Bronchial epithelial cell (primary cell): Measurements from ENCODE around the gene PDE4C. TPM values are rescaled to one million over a fixed set of nuclear protein-coding genes. Genes with fewer than 3 reads are reported as not detected.

Experiments used
- DNase-seq: peaks from one replicate; pipeline ENCODE4 v3.0.0-alpha.2; 2010; ENCODE audit warnings: low read depth
- FAIRE-seq: peaks from 2 replicates; lab custom pipeline; 2011; peaks lifted over from hg19 to GRCh38; lab: Jason Lieb, UNC
- H3K27me3 ChIP-seq: 2 replicates; pipeline ENCODE4 v1.5.1; 2011; ENCODE audit warnings: low read length; ENCODE audit not compliant: control insufficient read depth, insufficient read depth
- H3K36me3 ChIP-seq: 2 replicates; pipeline ENCODE4 v1.5.1; 2011; ENCODE audit warnings: low read length; ENCODE audit not compliant: control insufficient read depth, insufficient read depth
- H3K4me3 ChIP-seq: 2 replicates; pipeline ENCODE4 v1.5.1; 2011; ENCODE audit warnings: mild to moderate bottlenecking, low read depth, low read length, control low read depth
- CTCF ChIP-seq: IDR thresholded peaks from 2 replicates; pipeline ENCODE4 v1.5.1; 2011; ENCODE audit warnings: mild to moderate bottlenecking, moderate library complexity, low read length, control low read depth, inconsistent platforms; ENCODE audit not compliant: insufficient read depth, severe bottlenecking
- total RNA-seq: library from RNA; depleted of rRNA; stranded (reverse); fragments of >200 nt; gene quantifications from 2 replicates; pipeline ENCODE4 v1.2.1, GENCODE V29; 2014

PDE4C gene
- total RNA-seq, 1 donor from 2014 or later: 0.26 TPM

- TF ChIP-seq CTCF: no peak
- H3K4me3 ChIP-seq: no peak overlapping the region
- FAIRE-seq (no peak), DNase-seq (no peak)
- H3K27me3 ChIP-seq: no peaks in the 10 kb centered on the region
- H3K36me3 ChIP-seq: peaks cover 2% of the 10 kb centered on the region
Measured at GRCh38 chr19:18190278-18190677, 36.0 kb downstream of the PDE4C start.

GRCh38 chr19:18185538-18185937, 40.7 kb downstream of the PDE4C start:
- FAIRE-seq (no peak), DNase-seq (no peak)
- Histone ChIP-seq H3K36me3 (no peaks in the 10 kb centered on the region), H3K4me3 (no peak overlapping the region), H3K27me3 (no peaks in the 10 kb centered on the region)
- no peak for TF ChIP-seq CTCF

GRCh38 chr19:18183529-18183928, 42.7 kb downstream of the PDE4C start:
- no peaks in the 10 kb centered on the region for H3K36me3 ChIP-seq
- H3K27me3 ChIP-seq: no peaks in the 10 kb centered on the region
- no peak for TF ChIP-seq CTCF
- H3K4me3 ChIP-seq: no peak overlapping the region
- FAIRE-seq (no peak), DNase-seq (no peak)

GRCh38 chr19:18179957-18180356, 46.3 kb downstream of the PDE4C start:
- Histone ChIP-seq H3K4me3 (no peak overlapping the region), H3K27me3 (no peaks in the 10 kb centered on the region), H3K36me3 (no peaks in the 10 kb centered on the region)
- DNase-seq (no peak), FAIRE-seq (no peak)
- no peak for TF ChIP-seq CTCF

GRCh38 chr19:18176367-18177310, 49.6 kb downstream of the PDE4C start:
- H3K36me3 ChIP-seq: no peaks in the 10 kb centered on the region
- no peak for FAIRE-seq
- H3K27me3 ChIP-seq: no peaks in the 10 kb centered on the region
- no peak for TF ChIP-seq CTCF
- H3K4me3 ChIP-seq: no peak overlapping the region
- DNase-seq: no peak

- H3K4me3 ChIP-seq: no peak overlapping the region
- FAIRE-seq: no peak
- no peak for DNase-seq
- no peak for TF ChIP-seq CTCF
- H3K36me3 ChIP-seq: no peaks in the 10 kb centered on the region
- H3K27me3 ChIP-seq: no peaks in the 10 kb centered on the region
Measured at GRCh38 chr19:18174983-18175382, 51.3 kb downstream of the PDE4C start.
